Neutrophil (primary cell): ENCODE data around the gene HNRNPA2B1.

ENCODE experiments used
- H3K27ac ChIP-seq: fragments of 200-600 bp; sonication (generic); 2 replicates; pipeline ENCODE4 v1.5.1; 2016; ENCODE audit warnings: mild to moderate bottlenecking, moderate library complexity
- H3K27me3 ChIP-seq: fragments of 200-600 bp; sonication (generic); 2 replicates; pipeline ENCODE4 v1.6.0; 2016; ENCODE audit warnings: mild to moderate bottlenecking
- H3K36me3 ChIP-seq: fragments of 200-600 bp; sonication (generic); 2 replicates; pipeline ENCODE4 v1.5.1; 2017
- H3K4me1 ChIP-seq, 2 experiments: fragments of 200-600 bp in 1 of 2; sonication (generic) in 1 of 2; 1 replicate in 1 of 2; 2 replicates in 1 of 2; pipeline versions ENCODE4 v1.5.1 to v1.6.1; 2013 to 2016; ENCODE audit warnings: low read depth in 1 of 2, low read length in 1 of 2, mild to moderate bottlenecking in 1 of 2, moderate library complexity in 1 of 2; ENCODE audit not compliant: control insufficient read depth in 1 of 2, insufficient read depth in 1 of 2
- H3K4me3 ChIP-seq, 2 experiments: fragments of 200-600 bp in 1 of 2; sonication (generic) in 1 of 2; 1 replicate in 1 of 2; 2 replicates in 1 of 2; pipeline ENCODE4 v1.5.1; 2013 to 2016; ENCODE audit warnings: low read depth in 1 of 2, low read length in 1 of 2, mild to moderate bottlenecking in 1 of 2, moderate library complexity in 1 of 2
- H3K9me3 ChIP-seq: fragments of 200-600 bp; sonication (generic); 2 replicates; pipeline ENCODE4 v1.5.1; 2016
- TF ChIP-seq, protein P1 (sequence below): fragments of 200-600 bp; sonication (generic); IDR thresholded peaks from 2 replicates; pipeline ENCODE4 v1.5.1; 2016; ENCODE audit warnings: antibody characterized with exemption

Gene HNRNPA2B1

GRCh38 chr7:26140380-26140779, 60.2 kb downstream of the HNRNPA2B1 start:
- H3K27ac ChIP-seq, result no peak overlapping the region
- peaks cover 17% of the 10 kb centered on the region for H3K27me3 ChIP-seq
- TF ChIP-seq, protein P1, sequence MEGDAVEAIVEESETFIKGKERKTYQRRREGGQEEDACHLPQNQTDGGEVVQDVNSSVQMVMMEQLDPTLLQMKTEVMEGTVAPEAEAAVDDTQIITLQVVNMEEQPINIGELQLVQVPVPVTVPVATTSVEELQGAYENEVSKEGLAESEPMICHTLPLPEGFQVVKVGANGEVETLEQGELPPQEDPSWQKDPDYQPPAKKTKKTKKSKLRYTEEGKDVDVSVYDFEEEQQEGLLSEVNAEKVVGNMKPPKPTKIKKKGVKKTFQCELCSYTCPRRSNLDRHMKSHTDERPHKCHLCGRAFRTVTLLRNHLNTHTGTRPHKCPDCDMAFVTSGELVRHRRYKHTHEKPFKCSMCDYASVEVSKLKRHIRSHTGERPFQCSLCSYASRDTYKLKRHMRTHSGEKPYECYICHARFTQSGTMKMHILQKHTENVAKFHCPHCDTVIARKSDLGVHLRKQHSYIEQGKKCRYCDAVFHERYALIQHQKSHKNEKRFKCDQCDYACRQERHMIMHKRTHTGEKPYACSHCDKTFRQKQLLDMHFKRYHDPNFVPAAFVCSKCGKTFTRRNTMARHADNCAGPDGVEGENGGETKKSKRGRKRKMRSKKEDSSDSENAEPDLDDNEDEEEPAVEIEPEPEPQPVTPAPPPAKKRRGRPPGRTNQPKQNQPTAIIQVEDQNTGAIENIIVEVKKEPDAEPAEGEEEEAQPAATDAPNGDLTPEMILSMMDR, result no peak
- H3K4me3 ChIP-seq, result no peak overlapping the region
- no peaks in the 10 kb centered on the region for H3K9me3 ChIP-seq
- no peaks in the 10 kb centered on the region for H3K36me3 ChIP-seq
- peaks cover 13 to 25% of the 10 kb centered on the region in 2 experiments for H3K4me1 ChIP-seq
